ENCODE measurements around the gene DLAT. TPM values are rescaled to one million over a fixed set of nuclear protein-coding genes. Genes with fewer than 3 reads are reported as not detected.

The DLAT gene
- 58.4 and 66.5 TPM in 2 replicates for total RNA-seq (2014; rRNA removed; shearing (Covaris generic))
- polyA plus RNA-seq (2016; fragmentation: Nextera tagmentation; extraction: Ambion mirVana) = 25.2 and 31.8 TPM in 2 replicates
- long read RNA-seq, full-length matches to known transcripts = 24 of 27 reads
- long read RNA-seq, partial matches to known transcripts = 2 of 27 reads
- long read RNA-seq, other reads (novel, unspliced or antisense) = 1 of 27 reads

DNA sequence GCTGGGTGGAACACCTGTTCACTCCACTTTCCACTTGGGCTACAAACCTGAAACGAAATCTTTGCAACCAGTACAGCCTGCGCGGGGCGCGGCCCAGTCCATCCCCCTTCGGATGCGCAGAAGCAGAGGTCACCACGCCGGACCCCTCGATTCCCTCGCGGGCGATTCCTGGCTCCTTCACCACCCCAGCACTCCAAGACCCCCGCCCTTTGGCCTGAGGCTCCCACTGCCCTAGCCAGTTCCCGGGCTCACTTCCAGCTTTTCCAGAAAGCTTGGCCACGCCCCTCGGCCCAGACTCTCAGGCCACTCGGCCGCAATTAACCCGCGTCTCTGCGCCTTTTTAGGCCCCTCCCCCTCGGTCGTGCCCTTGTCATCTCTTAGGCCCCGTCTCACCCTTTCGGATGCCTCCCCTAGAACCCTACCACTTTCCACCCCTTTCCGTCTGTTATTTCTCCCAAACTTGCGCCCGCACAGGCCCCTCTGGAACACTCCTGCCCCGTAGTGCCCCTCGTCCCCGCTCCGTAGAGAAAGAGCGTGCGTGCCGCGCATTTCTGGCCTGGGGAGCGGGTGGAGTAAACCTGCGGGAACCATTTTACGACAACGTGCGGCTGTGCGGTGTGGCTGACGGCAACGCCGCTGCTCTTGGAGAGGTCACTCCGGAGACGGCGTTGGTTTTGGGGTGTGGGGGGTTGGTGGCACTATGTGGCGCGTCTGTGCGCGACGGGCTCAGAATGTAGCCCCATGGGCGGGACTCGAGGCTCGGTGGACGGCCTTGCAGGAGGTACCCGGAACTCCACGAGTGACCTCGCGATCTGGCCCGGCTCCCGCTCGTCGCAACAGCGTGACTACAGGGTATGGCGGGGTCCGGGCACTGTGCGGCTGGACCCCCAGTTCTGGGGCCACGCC is at the start of gene DLAT:
DLAT (plus strand) TSS at position 636 of the 906 bp plus-strand sequence; CDS start at position 701, 65 bp downstream.
- Histone ChIP-seq H3K79me2 (replicated peaks; ENCODE audit: insufficient read depth) (peaks cover 26% of the 10 kb centered on the region), H4K20me1 (replicated peaks; ENCODE audit: insufficient read depth) (peaks cover 3% of the 10 kb centered on the region), H3K4me3 (peak within 1 kb of the TSS; percentile 94), H3K4me2 (peak within 1 kb of the TSS; percentile 76), H3K27me3 (ENCODE audit: insufficient read depth) (no peaks in the 10 kb centered on the region), H3F3A (replicated peaks; ENCODE audit: low read depth) (peaks cover 1% of the 10 kb centered on the region; the same call in 1 of the 2 replicates), H3K9me2 (ENCODE audit: insufficient read depth) (no peaks in the 10 kb centered on the region), H3K27ac (ENCODE audit: low read depth) (peak within 1 kb of the TSS; percentile 98), H3K4me1 (ENCODE audit: insufficient read depth) (peaks cover 6% of the 10 kb centered on the region; the same call in 1 of the 2 replicates), H2AFZ (peak within 1 kb of the TSS; percentile 95), H3K36me3 (ENCODE audit: insufficient read depth) (peaks cover 15% of the 10 kb centered on the region)
- Mint-ChIP-seq H3K9me3 (peaks cover 3% of the 10 kb centered on the region; the same call in 1 of the 3 replicates), H3K27me3 (ENCODE audit: insufficient read depth, low read depth, poor library complexity) (peaks cover 13% of the 10 kb centered on the region), H3K4me3 (peak within 1 kb of the TSS; percentile 98), H3K4me1 (peaks cover 10% of the 10 kb centered on the region; the same call in 2 of the 3 replicates), H3K27ac (peak within 1 kb of the TSS; percentile 100), H3K36me3 (ENCODE audit: low read depth) (peaks cover 31% of the 10 kb centered on the region)
- ATAC-seq (peak; percentile 95), DNase-seq (ENCODE audit: low spot score) (peak; percentile 100)
- TF ChIP-seq, protein P1, sequence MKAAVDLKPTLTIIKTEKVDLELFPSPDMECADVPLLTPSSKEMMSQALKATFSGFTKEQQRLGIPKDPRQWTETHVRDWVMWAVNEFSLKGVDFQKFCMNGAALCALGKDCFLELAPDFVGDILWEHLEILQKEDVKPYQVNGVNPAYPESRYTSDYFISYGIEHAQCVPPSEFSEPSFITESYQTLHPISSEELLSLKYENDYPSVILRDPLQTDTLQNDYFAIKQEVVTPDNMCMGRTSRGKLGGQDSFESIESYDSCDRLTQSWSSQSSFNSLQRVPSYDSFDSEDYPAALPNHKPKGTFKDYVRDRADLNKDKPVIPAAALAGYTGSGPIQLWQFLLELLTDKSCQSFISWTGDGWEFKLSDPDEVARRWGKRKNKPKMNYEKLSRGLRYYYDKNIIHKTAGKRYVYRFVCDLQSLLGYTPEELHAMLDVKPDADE (IDR thresholded peaks at IDR 0.05) = peak; percentile 53; the same call in 1 of the 2 replicates
- TF ChIP-seq EZH2phosphoT487 (IDR thresholded peaks at IDR 0.05; ENCODE audit: unreplicated experiment) (no peak), POLR2AphosphoS5 (IDR thresholded peaks at IDR 0.05; ENCODE audit: low read depth) (peak; percentile 91), CREB1 (CRISPR knock-in tag; IDR thresholded peaks at IDR 0.05; ENCODE audit: low read depth) (peak; percentile 48; the same call in 1 of the 2 replicates)

DNA sequence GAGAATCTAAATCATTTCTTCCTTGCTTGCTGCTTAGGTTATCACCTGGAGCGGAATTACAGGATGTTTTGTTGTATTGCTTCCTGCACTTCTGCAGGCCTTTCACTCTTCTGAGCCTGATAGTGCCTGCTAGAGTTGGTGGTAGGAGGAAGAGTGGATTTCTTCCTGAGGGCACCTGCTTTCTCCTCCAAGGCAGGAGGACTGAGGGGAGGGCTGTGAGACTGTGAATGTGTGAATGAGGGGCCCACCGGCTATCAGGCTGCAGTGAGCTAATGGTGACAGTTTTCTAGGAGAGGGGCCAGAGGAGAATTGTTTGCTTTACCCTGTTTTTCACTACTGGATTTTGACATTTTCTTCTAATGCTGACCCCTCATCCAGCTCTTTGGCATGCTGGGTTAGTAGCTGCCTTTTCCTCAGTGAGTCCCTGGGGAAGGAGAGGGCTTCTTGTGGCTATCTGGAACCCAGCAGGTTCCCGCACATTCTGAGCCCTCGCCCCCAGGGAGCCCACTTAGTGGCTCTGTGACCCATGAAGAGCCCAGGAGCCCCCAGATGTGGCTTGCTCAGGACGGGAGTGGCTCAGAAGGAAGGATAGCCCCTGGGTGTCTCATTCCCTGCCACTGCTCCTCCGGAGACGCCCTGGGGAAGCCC is 49.0 kb upstream of the DLAT start:
- H3K4me1 Mint-ChIP-seq = peaks cover 26% of the 10 kb centered on the region
- H3K27me3 Mint-ChIP-seq (ENCODE audit: insufficient read depth, low read depth, poor library complexity) = peaks cover 17% of the 10 kb centered on the region
- ATAC-seq = peak; percentile 20
- H3K4me3 Mint-ChIP-seq = peak overlapping the region; percentile 79
- no peaks in the 10 kb centered on the region; the same call in 2 of the 3 replicates for H3K36me3 Mint-ChIP-seq (ENCODE audit: low read depth)
- Histone ChIP-seq H3K27me3 (ENCODE audit: insufficient read depth) (no peaks in the 10 kb centered on the region), H3K4me2 (peak overlapping the region; percentile 91), H3K4me1 (ENCODE audit: insufficient read depth) (peaks cover 17% of the 10 kb centered on the region), H3F3A (replicated peaks; ENCODE audit: low read depth) (peaks cover 5% of the 10 kb centered on the region; the same call in 1 of the 2 replicates), H3K27ac (ENCODE audit: low read depth) (peak overlapping the region; percentile 74; the same call in 1 of the 2 replicates), H3K4me3 (peak overlapping the region; percentile 83), H3K79me2 (replicated peaks; ENCODE audit: insufficient read depth) (no peaks in the 10 kb centered on the region), H4K20me1 (replicated peaks; ENCODE audit: insufficient read depth) (no peaks in the 10 kb centered on the region), H3K9me2 (ENCODE audit: insufficient read depth) (no peaks in the 10 kb centered on the region), H2AFZ (peak overlapping the region; percentile 69; the same call in 1 of the 2 replicates), H3K36me3 (ENCODE audit: insufficient read depth) (no peaks in the 10 kb centered on the region)
- peak overlapping the region; percentile 6; the same call in 1 of the 2 replicates for H3K27ac Mint-ChIP-seq
- H3K9me3 Mint-ChIP-seq = no peaks in the 10 kb centered on the region
- DNase-seq (ENCODE audit: low spot score) = peak; percentile 3
- TF ChIP-seq, protein P2, sequence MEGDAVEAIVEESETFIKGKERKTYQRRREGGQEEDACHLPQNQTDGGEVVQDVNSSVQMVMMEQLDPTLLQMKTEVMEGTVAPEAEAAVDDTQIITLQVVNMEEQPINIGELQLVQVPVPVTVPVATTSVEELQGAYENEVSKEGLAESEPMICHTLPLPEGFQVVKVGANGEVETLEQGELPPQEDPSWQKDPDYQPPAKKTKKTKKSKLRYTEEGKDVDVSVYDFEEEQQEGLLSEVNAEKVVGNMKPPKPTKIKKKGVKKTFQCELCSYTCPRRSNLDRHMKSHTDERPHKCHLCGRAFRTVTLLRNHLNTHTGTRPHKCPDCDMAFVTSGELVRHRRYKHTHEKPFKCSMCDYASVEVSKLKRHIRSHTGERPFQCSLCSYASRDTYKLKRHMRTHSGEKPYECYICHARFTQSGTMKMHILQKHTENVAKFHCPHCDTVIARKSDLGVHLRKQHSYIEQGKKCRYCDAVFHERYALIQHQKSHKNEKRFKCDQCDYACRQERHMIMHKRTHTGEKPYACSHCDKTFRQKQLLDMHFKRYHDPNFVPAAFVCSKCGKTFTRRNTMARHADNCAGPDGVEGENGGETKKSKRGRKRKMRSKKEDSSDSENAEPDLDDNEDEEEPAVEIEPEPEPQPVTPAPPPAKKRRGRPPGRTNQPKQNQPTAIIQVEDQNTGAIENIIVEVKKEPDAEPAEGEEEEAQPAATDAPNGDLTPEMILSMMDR (conservative IDR thresholded peaks at IDR 0.05; ENCODE audit: low read depth in 2 of 2) = no peak
- TF ChIP-seq EZH2 (IDR thresholded peaks at IDR 0.05; ENCODE audit: low read depth, unreplicated experiment) (no peak), ZNF331 (CRISPR knock-in tag; IDR thresholded peaks at IDR 0.05; ENCODE audit: low read depth) (no peak), EZH2phosphoT487 (IDR thresholded peaks at IDR 0.05; ENCODE audit: unreplicated experiment) (no peak), CREB1 (CRISPR knock-in tag; IDR thresholded peaks at IDR 0.05; ENCODE audit: low read depth) (no peak), NANOG (IDR thresholded peaks at IDR 0.05; ENCODE audit: borderline replicate concordance) (no peak), POLR2AphosphoS5 (IDR thresholded peaks at IDR 0.05; ENCODE audit: low read depth) (no peak)
